ENCODE measurements around the gene EIF2S3. TPM values are rescaled to one million over a fixed set of nuclear protein-coding genes. Genes with fewer than 3 reads are reported as not detected.
A peak's percentile ranks its signal among the peaks of the same experiment; 100 is the strongest.

Gene EIF2S3
- 100 to 1,000 TPM; 320 to 443 TPM for total RNA-seq

DNA sequence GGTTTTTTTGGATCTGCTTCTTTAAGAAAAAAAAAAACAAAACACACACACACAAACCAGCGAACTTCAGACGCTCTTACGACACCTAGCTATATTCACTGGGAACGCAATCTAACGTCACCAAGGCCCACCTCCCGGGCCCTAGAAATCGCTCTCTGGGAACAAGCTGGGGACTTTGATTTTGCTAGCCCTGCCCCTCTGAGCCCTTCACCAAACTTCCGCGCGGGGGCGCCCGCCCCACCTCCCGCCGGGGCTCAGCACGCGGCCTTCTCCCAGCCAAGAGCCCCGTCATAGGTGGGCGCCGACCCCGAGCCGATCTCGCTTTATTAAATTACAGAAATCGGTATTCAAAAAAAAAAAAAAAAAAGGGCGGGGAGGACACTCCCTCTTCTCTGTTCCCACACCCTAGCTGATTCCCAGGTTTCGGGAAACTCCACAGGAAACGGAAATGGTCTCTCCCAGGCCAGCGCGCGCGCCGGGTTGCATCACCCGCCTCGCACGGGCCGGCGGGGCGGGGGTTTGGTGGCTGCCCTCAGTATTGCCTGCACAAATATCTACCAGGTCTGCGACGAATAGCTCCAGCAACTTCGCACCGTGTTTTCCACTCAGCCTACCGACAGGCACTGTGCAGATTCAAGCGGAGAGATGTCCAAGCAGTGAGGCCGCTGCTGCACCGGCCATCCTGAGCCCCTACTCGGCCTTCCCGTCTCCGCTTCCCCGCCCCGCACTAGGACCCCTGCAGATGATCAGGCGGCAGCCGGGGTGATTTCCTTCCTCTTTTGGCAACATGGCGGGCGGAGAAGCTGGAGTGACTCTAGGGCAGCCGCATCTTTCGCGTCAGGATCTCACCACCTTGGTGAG, at the start of gene EIF2S3:
TSS of gene EIF2S3 (plus strand) at position 775 of the 861 bp plus-strand sequence. CDS start at position 788, 13 bp downstream.
- peaks cover 2 to 10% of the 10 kb centered on the region in 2 donors for H3K36me3 Mint-ChIP-seq (ENCODE audit: insufficient read depth in 2 of 2)
- no peaks in the 10 kb centered on the region for H3K9me3 Mint-ChIP-seq
- DNase-seq (peak; percentile 84 to 93), ATAC-seq (replicated peaks in 1 of 2) (peak; percentile 88 to 89)
- no peak within 1 kb of the TSS for H3K27ac Mint-ChIP-seq
- H3K4me1 Mint-ChIP-seq (ENCODE audit: low read depth): peaks cover 6% of the 10 kb centered on the region
- no peak within 1 kb of the TSS for H3K4me3 Mint-ChIP-seq
- no peaks in the 10 kb centered on the region for H3K27me3 Mint-ChIP-seq (ENCODE audit: low read depth)

DNA sequence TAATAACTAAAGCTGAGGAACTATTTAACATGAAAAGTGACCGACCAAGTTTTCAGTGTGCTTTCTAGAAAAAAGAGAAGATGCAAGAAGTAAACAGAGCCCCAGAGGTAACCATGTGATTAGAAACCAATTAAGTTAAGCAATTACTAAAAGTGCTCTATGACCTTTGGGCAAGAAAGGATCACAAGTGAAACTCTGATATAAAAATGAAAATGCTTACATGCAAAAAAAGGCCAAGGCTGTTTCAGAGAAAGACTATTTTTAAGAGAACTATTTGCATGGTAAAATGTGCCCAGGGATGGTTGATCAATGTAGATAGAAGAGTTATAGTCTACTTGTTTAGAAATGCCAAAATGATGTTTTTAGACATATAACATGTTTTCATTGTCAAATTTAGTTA, 49.7 kb upstream of the EIF2S3 start:
- peaks cover 5 to 9% of the 10 kb centered on the region in 2 donors for H3K36me3 Mint-ChIP-seq (ENCODE audit: insufficient read depth in 2 of 2)
- H3K9me3 Mint-ChIP-seq: no peaks in the 10 kb centered on the region
- peak overlapping the region in 1 of 2 donors; percentile 76 for H3K4me3 Mint-ChIP-seq
- no peak for DNase-seq
- peak overlapping the region; percentile 82 for H3K27ac Mint-ChIP-seq
- H3K4me1 Mint-ChIP-seq (ENCODE audit: low read depth): peaks cover 22% of the 10 kb centered on the region
- ATAC-seq (replicated peaks in 1 of 2): no peak
- H3K27me3 Mint-ChIP-seq (ENCODE audit: low read depth): peaks cover 18% of the 10 kb centered on the region

- Mint-ChIP-seq H3K4me1 (ENCODE audit: low read depth) (peaks cover 22% of the 10 kb centered on the region), H3K36me3 (ENCODE audit: insufficient read depth in 2 of 2) (peaks cover 7 to 12% of the 10 kb centered on the region in 2 donors), H3K27ac (no peak overlapping the region), H3K9me3 (no peaks in the 10 kb centered on the region), H3K27me3 (ENCODE audit: low read depth) (peaks cover 27% of the 10 kb centered on the region), H3K4me3 (no peak overlapping the region)
- ATAC-seq (replicated peaks in 1 of 2): no peak
- DNase-seq: no peak
Measured at GRCh38 chrX:24005867-24006266, 48.9 kb upstream of the EIF2S3 start.

GRCh38 chrX:24012266-24012665, 42.5 kb upstream of the EIF2S3 start:
- H3K4me3 Mint-ChIP-seq: no peak overlapping the region

GRCh38 chrX:24014388-24015018, 40.3 kb upstream of the EIF2S3 start:
- Mint-ChIP-seq H3K9me3 (no peaks in the 10 kb centered on the region), H3K36me3 (ENCODE audit: insufficient read depth in 2 of 2) (peaks cover 9 to 13% of the 10 kb centered on the region in 2 donors), H3K4me3 (peak overlapping the region; percentile 71 to 75), H3K27me3 (ENCODE audit: low read depth) (peaks cover 22% of the 10 kb centered on the region), H3K27ac (peak overlapping the region; percentile 81), H3K4me1 (ENCODE audit: low read depth) (peaks cover 30% of the 10 kb centered on the region)
- DNase-seq (peak; percentile 47 to 65), ATAC-seq (replicated peaks in 1 of 2) (peak; percentile 92 to 95)

More at GRCh38 chrX:24012266-24012665, 42.5 kb upstream of the EIF2S3 start:
- Mint-ChIP-seq H3K27me3 (ENCODE audit: low read depth) (peaks cover 21% of the 10 kb centered on the region), H3K27ac (peak overlapping the region; percentile 65), H3K4me1 (ENCODE audit: low read depth) (peaks cover 36% of the 10 kb centered on the region), H3K9me3 (no peaks in the 10 kb centered on the region), H3K36me3 (ENCODE audit: insufficient read depth in 2 of 2) (peaks cover 12 to 15% of the 10 kb centered on the region in 2 donors)
- DNase-seq (no peak), ATAC-seq (replicated peaks in 1 of 2) (no peak)

- Mint-ChIP-seq H3K27ac (no peak overlapping the region), H3K9me3 (no peaks in the 10 kb centered on the region), H3K36me3 (ENCODE audit: insufficient read depth in 2 of 2) (peaks cover 1 to 7% of the 10 kb centered on the region in 2 donors), H3K27me3 (ENCODE audit: low read depth) (peaks cover 14% of the 10 kb centered on the region), H3K4me3 (no peak overlapping the region), H3K4me1 (ENCODE audit: low read depth) (peaks cover 51% of the 10 kb centered on the region)
- DNase-seq (no peak), ATAC-seq (replicated peaks in 1 of 2) (no peak)
Measured at GRCh38 chrX:24017674-24018073, 37.1 kb upstream of the EIF2S3 start.

DNA sequence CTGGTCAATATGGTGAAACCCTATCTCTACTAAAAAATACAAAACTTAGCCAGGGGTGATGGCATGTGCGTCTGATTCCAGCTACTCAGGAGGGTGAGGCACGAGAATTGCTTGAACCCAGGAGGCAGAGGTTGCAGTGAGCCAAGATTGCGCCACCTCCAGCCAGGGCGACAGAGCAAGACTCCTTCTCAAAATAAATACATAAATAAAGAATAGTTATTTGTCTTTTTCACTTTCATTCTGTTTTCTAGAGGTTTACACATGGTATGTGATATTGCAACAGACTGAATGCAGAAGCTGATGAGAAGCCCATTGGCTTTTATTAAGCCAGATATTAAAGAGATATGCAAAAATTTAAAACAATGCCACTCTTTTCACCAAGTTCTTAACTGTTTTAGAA, 35.9 kb upstream of the EIF2S3 start:
- Mint-ChIP-seq H3K36me3 (ENCODE audit: insufficient read depth in 2 of 2) (peaks cover 5 to 14% of the 10 kb centered on the region in 2 donors), H3K9me3 (no peaks in the 10 kb centered on the region), H3K27ac (no peak overlapping the region), H3K4me3 (no peak overlapping the region), H3K4me1 (ENCODE audit: low read depth) (peaks cover 49% of the 10 kb centered on the region), H3K27me3 (ENCODE audit: low read depth) (peaks cover 13% of the 10 kb centered on the region)
- ATAC-seq (replicated peaks in 1 of 2) (no peak), DNase-seq (no peak)

DNA sequence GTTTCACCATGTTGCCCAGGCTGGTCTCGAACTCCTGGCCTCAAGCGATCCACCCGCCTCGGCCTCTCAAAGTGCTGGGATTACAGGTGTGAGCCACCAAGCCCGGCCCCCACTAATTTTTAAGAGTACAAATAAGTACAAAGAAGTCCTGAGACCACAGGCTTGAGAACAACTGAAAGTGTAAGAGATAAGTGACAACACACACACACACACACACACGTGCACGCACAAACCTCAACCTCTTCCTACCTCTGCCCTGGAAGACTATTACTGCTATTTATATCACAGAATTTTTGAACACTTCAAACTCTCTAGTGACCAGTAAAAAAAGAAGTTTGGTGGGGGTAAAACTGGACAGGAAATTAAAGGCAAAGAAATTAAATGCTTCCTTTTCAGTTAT, 35.3 kb upstream of the EIF2S3 start:
- no peak for ATAC-seq (replicated peaks in 1 of 2)
- no peak for DNase-seq
- Mint-ChIP-seq H3K27me3 (ENCODE audit: low read depth) (peaks cover 13% of the 10 kb centered on the region), H3K27ac (no peak overlapping the region), H3K36me3 (ENCODE audit: insufficient read depth in 2 of 2) (peaks cover 5 to 17% of the 10 kb centered on the region in 2 donors), H3K4me3 (peak overlapping the region; percentile 32 to 85), H3K9me3 (no peaks in the 10 kb centered on the region), H3K4me1 (ENCODE audit: low read depth) (peaks cover 44% of the 10 kb centered on the region)

DNA sequence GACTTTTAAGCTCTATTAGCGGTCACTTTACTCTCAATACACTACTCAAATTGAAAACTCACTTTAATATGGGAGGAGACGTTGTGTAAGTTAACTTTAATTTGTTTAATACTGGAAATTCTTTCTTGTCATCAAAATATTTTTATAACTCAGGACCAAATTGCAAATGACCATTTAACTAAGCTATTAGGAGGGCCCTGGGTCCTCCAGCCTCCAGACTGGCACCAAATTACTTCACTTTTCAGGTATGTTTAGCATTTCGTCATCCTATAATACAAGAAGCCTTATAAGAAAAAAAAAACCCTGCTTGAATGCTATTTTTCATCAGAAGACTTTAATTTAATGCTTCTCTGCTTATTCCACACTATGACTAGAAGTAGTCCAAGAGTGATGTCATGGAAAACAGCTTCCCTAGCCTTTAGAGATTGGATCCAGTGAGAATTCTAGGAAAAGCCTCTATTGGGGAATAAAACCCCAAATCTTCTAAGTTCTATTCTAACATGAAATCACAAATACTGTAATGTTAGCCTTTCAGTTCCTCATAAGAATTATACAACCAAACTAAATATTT, 34.4 kb upstream of the EIF2S3 start:
- DNase-seq (no peak), ATAC-seq (replicated peaks in 1 of 2) (no peak)
- peaks cover 35% of the 10 kb centered on the region for H3K4me1 Mint-ChIP-seq (ENCODE audit: low read depth)
- no peaks in the 10 kb centered on the region for H3K9me3 Mint-ChIP-seq
- peak overlapping the region; percentile 77 to 85 for H3K4me3 Mint-ChIP-seq
- peak overlapping the region; percentile 85 for H3K27ac Mint-ChIP-seq
- peaks cover 5 to 18% of the 10 kb centered on the region in 2 donors for H3K36me3 Mint-ChIP-seq (ENCODE audit: insufficient read depth in 2 of 2)
- peaks cover 13% of the 10 kb centered on the region for H3K27me3 Mint-ChIP-seq (ENCODE audit: low read depth)

DNA sequence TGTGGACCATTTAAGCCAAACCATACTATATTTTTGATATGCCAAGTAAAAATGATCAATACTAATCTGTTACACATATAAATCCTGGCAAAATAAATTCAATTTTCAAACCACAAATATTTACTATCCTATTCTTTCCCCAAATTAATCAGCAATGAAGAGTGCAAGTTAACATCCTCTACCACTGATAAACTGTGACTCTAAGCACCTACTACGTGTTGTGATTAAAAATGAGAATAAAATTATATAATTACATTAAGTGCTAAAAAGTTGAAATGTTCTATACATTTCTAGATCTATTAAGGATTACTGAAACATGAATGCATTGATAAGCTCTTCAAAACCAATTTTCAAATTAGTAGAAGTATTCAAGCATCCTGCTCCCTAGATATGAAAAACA, 31.2 kb upstream of the EIF2S3 start:
- DNase-seq (no peak), ATAC-seq (replicated peaks in 1 of 2) (no peak)
- H3K9me3 Mint-ChIP-seq: no peaks in the 10 kb centered on the region
- H3K27me3 Mint-ChIP-seq (ENCODE audit: low read depth): peaks cover 13% of the 10 kb centered on the region
- peak overlapping the region; percentile 79 to 98 for H3K4me3 Mint-ChIP-seq
- peaks cover 7 to 22% of the 10 kb centered on the region in 2 donors for H3K36me3 Mint-ChIP-seq (ENCODE audit: insufficient read depth in 2 of 2)
- H3K4me1 Mint-ChIP-seq (ENCODE audit: low read depth): peaks cover 26% of the 10 kb centered on the region
- H3K27ac Mint-ChIP-seq: peak overlapping the region; percentile 91

DNA sequence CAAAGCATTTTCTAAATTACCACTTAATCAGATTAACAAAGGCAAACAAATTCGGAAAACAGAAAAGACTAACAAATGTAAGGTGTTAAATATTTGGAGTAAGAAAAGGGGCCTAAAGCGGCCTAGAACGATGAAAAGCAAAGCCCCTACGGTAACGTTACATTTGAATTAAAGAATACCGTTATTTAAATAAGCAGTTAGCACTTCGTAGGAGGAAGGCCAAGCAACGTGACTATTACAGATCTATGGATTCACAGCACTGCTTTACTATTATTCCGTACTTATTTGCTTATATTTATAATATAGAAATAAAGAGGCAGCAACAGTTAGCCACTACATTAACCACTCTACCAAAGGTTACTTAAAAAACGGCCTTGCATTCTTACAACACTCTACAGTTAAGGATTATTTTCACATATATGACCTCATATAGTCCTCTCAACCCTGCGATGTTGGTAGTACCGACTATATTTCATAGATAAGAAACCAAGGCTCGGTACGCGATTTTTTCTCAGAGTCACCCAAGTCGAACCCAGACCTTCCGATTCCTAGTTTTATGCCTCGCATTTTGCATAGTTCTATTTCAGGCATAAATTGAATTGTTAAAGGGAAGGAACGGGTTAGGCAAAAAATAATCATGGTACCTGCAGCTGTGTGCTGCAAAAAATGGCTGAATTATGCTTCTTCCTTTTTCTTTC, 30.6 kb upstream of the EIF2S3 start:
- Mint-ChIP-seq H3K4me1 (ENCODE audit: low read depth) (peaks cover 26% of the 10 kb centered on the region), H3K27ac (peak overlapping the region; percentile 93), H3K36me3 (ENCODE audit: insufficient read depth in 2 of 2) (peaks cover 7 to 22% of the 10 kb centered on the region in 2 donors), H3K4me3 (peak overlapping the region; percentile 79 to 98), H3K27me3 (ENCODE audit: low read depth) (peaks cover 17% of the 10 kb centered on the region), H3K9me3 (no peaks in the 10 kb centered on the region)
- DNase-seq (no peak), ATAC-seq (replicated peaks in 1 of 2) (no peak)

DNA sequence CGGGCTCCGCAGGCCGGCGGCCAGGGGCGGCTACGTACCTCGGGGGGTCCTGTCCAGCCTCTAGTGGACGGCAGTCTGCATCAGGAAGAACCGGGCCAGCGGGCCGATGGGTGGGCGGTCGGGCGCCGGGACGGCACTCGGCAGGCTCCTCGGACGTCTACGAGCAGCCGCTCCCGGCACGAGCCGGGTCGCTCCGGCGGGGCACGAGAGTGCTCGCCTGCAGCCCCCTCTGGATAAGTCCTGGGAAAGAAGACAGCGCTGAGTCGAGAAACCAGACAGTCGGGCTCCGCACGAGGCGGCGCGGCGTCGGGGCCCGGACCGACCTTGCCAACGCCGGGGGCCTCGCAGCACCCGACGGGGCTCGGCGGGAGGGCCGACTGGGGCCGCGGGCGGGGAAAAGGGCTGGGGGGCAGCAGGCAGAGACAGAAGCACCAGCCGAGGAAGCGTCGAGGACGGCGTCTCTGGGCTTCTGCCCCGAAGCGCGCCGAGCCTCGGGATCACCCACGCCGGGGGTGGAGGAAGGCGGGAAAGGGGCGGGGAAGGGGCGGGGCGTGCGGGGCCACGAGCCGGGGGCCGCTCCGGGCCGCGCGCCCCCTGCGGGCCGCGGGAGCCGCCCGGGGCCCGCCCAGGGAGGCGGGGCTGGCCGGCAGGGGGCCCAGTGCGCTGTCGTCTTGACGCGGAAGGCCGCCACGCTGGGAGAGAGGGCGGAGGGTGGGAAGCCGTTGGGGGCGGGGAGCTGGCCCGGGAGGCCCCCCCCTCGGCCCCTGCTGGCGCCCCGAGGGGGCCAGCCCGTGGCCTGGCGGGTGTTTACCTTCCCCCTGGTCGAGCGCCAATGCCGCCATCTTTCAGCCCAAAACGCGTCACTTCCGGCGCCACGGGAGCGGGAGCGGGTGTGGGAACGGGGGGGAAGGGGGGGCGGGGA, 29.7 kb upstream of the EIF2S3 start:
- Mint-ChIP-seq H3K27ac (no peak overlapping the region), H3K27me3 (ENCODE audit: low read depth) (peaks cover 21% of the 10 kb centered on the region)

More for the DNA sequence above, 29.7 kb upstream of the EIF2S3 start:
- peak; percentile 93 to 95 for ATAC-seq (replicated peaks in 1 of 2)
- Mint-ChIP-seq H3K4me3 (peak overlapping the region; percentile 79 to 98), H3K4me1 (ENCODE audit: low read depth) (peaks cover 26% of the 10 kb centered on the region), H3K36me3 (ENCODE audit: insufficient read depth in 2 of 2) (peaks cover 7 to 22% of the 10 kb centered on the region in 2 donors), H3K9me3 (no peaks in the 10 kb centered on the region)
- peak; percentile 88 to 89 for DNase-seq
